Stimulated activated CD8-positive, alpha-beta memory T cell treated with anti-CD3 and anti-CD28 coated beads, Interleukin-12 subunit alpha, Interleukin-12 subunit beta, amount 100 ng/mL, for 24 hours (primary cell): ENCODE measurements around the gene MCCC1.
"Not testable (repeated sequence)": the region's sequence is repeated elsewhere in the genome, so short reads cannot be mapped to it uniquely, and the experiment has no call there.

Source experiments
- DNase-seq: peaks from one replicate; pipeline ENCODE4 v3.0.0-alpha.2; 2020; ENCODE audit errors: extremely low read depth

The MCCC1 gene

GRCh38 chr3:183046883-183047282, 52.4 kb downstream of the MCCC1 start:
- DNase-seq: no peak

- DNase-seq: no peak
Observed at GRCh38 chr3:183044547-183045229, 54.6 kb downstream of the MCCC1 start.

GRCh38 chr3:183038757-183039156, 60.5 kb downstream of the MCCC1 start:
- DNase-seq: no peak

GRCh38 chr3:183038221-183038620, 61.1 kb downstream of the MCCC1 start:
- DNase-seq: no peak

- DNase-seq: no peak
Observed at GRCh38 chr3:183033746-183034145, 65.5 kb downstream of the MCCC1 start.

GRCh38 chr3:183032880-183033555, 66.3 kb downstream of the MCCC1 start:
- no peak for DNase-seq

GRCh38 chr3:183031826-183032225, 67.5 kb downstream of the MCCC1 start:
- no peak for DNase-seq

GRCh38 chr3:183028416-183028815, 70.9 kb downstream of the MCCC1 start:
- DNase-seq: no peak

- DNase-seq: no peak
Observed at GRCh38 chr3:183027276-183027675, 72.0 kb downstream of the MCCC1 start.

- DNase-seq: no peak
Observed at GRCh38 chr3:183022936-183023516, 76.3 kb downstream of the MCCC1 start.

- DNase-seq: no peak
Observed at GRCh38 chr3:183018421-183019192, 80.7 kb downstream of the MCCC1 start.

- DNase-seq: no peak
Observed at GRCh38 chr3:183015185-183015584, 84.1 kb downstream of the MCCC1 start.

GRCh38 chr3:183013856-183014255, 85.4 kb downstream of the MCCC1 start:
- DNase-seq: no peak

- no peak for DNase-seq
Observed at GRCh38 chr3:183013074-183013473, 86.2 kb downstream of the MCCC1 start.

GRCh38 chr3:183008800-183009199, 90.5 kb downstream of the MCCC1 start:
- DNase-seq: no peak

- no peak for DNase-seq
Observed at GRCh38 chr3:183008303-183008702, 91.0 kb downstream of the MCCC1 start.

GRCh38 chr3:183006396-183007002, 92.8 kb downstream of the MCCC1 start:
- no peak for DNase-seq

- no peak for DNase-seq
Observed at GRCh38 chr3:182999767-183000166, 99.5 kb downstream of the MCCC1 start.

GRCh38 chr3:182993486-182994201, 105.7 kb downstream of the MCCC1 start:
- not testable (repeated sequence) for DNase-seq

- DNase-seq: no peak
Observed at GRCh38 chr3:182989566-182989965, 109.7 kb downstream of the MCCC1 start.

GRCh38 chr3:182986021-182986420, 113.3 kb downstream of the MCCC1 start:
- no peak for DNase-seq
